SK-N-SH treated with all-trans-retinoic acid at 6 μM for 48 hours (cell line): ENCODE measurements around the gene PDIK1L.

Experiments
- ATAC-seq: fragments of 200-7000 bp; cut with Tn5 transposase; 3 replicates; pipeline ENCODE4 v1.9.1; 2020; ENCODE audit warnings: mild to moderate bottlenecking, moderate library complexity
- ARNTL ChIP-seq: fragments of 450-650 bp; formaldehyde crosslinking; IDR thresholded peaks from 2 replicates; pipeline ENCODE4 v1.5.0; 2020; ENCODE audit warnings: low read depth, mild to moderate bottlenecking, moderate library complexity, borderline replicate concordance
- BACH2 ChIP-seq: fragments of 250-450 bp; sonication (Bioruptor Pico); IDR thresholded peaks from 2 replicates; pipeline ENCODE4 v1.9.0; 2021; ENCODE audit warnings: mild to moderate bottlenecking, borderline replicate concordance
- CREB5 ChIP-seq: fragments of 250-450 bp; sonication (Bioruptor Pico); IDR thresholded peaks from 2 replicates; pipeline ENCODE4 v1.5.1; 2020; ENCODE audit warnings: low read depth, mild to moderate bottlenecking, moderate library complexity
- CSDC2 ChIP-seq: fragments of 250-450 bp; sonication (Bioruptor Pico); IDR thresholded peaks from 2 replicates; pipeline ENCODE4 v1.5.0; 2020; ENCODE audit warnings: mild to moderate bottlenecking, moderate library complexity
- CSRNP3 ChIP-seq: fragments of 250-450 bp; sonication (Bioruptor Pico); IDR thresholded peaks from 2 replicates; pipeline ENCODE4 v1.5.1; 2021; ENCODE audit warnings: mild to moderate bottlenecking, moderate library complexity
- ESRRG ChIP-seq: fragments of 250-450 bp; sonication (Bioruptor Pico); IDR thresholded peaks from 2 replicates; pipeline ENCODE4 v1.6.1; 2021; ENCODE audit warnings: mild to moderate bottlenecking
- ISL1 ChIP-seq: fragments of 250-450 bp; sonication (Bioruptor Pico); IDR thresholded peaks from 2 replicates; pipeline ENCODE4 v2.1.2; 2022; ENCODE audit warnings: mild to moderate bottlenecking, moderate library complexity
- OSR1 ChIP-seq: fragments of 250-450 bp; sonication (Bioruptor Pico); IDR thresholded peaks from 2 replicates; pipeline ENCODE4 v1.8.0; 2022; ENCODE audit warnings: moderate library complexity, mild to moderate bottlenecking, inconsistent platforms
- POU6F1 ChIP-seq: fragments of 250-450 bp; sonication (Bioruptor Pico); IDR thresholded peaks from 2 replicates; pipeline ENCODE4 v1.8.0; 2021; ENCODE audit warnings: low read depth, mild to moderate bottlenecking, moderate library complexity, borderline replicate concordance
- PPARA ChIP-seq: fragments of 250-450 bp; sonication (Bioruptor Pico); IDR thresholded peaks from 2 replicates; pipeline ENCODE4 v1.5.0; 2020; ENCODE audit warnings: mild to moderate bottlenecking, borderline replicate concordance
- SNAI2 ChIP-seq: fragments of 250-450 bp; sonication (Bioruptor Pico); IDR thresholded peaks from 2 replicates; pipeline ENCODE4 v1.5.0; 2020; ENCODE audit warnings: mild to moderate bottlenecking, moderate library complexity
- TCF4 ChIP-seq: fragments of 250-450 bp; sonication (Bioruptor Pico); IDR thresholded peaks from 2 replicates; pipeline ENCODE4 v1.8.0; 2021; ENCODE audit warnings: mild to moderate bottlenecking, moderate library complexity, borderline replicate concordance
- TOX ChIP-seq: fragments of 250-450 bp; sonication (Bioruptor Pico); IDR thresholded peaks from 2 replicates; pipeline ENCODE4 v1.8.0; 2021; ENCODE audit warnings: mild to moderate bottlenecking, moderate library complexity, borderline replicate concordance
- TSHZ2 ChIP-seq: fragments of 250-450 bp; sonication (Bioruptor Pico); IDR thresholded peaks from 2 replicates; pipeline ENCODE4 v1.5.0; 2020; ENCODE audit warnings: mild to moderate bottlenecking, moderate library complexity
- ZC3H10 ChIP-seq: fragments of 250-450 bp; sonication (Bioruptor Pico); IDR thresholded peaks from 2 replicates; pipeline ENCODE4 v1.5.1; 2021; ENCODE audit warnings: mild to moderate bottlenecking, moderate library complexity
- ZFP3 ChIP-seq: fragments of 250-450 bp; sonication (Bioruptor Pico); IDR thresholded peaks from 2 replicates; pipeline ENCODE4 v1.5.0; 2020; ENCODE audit warnings: mild to moderate bottlenecking, moderate library complexity
- ZFP30 ChIP-seq: fragments of 450-650 bp; formaldehyde crosslinking; IDR thresholded peaks from 2 replicates; pipeline ENCODE4 v1.5.0; 2022; ENCODE audit warnings: mild to moderate bottlenecking, moderate library complexity
- ZNF70 ChIP-seq: fragments of 450-650 bp; formaldehyde crosslinking; IDR thresholded peaks from 2 replicates; pipeline ENCODE4 v1.5.0; 2020; ENCODE audit warnings: mild to moderate bottlenecking, moderate library complexity
- ZNF8 ChIP-seq: fragments of 450-650 bp; formaldehyde crosslinking; IDR thresholded peaks from 2 replicates; pipeline ENCODE4 v1.5.0; 2020; ENCODE audit warnings: mild to moderate bottlenecking, moderate library complexity

PDIK1L gene

GRCh38 chr1:26078286-26079177, 33.1 kb upstream of the PDIK1L start (continued):
- TF ChIP-seq POU6F1 (CRISPR knock-in tag) (no peak), ZNF8 (CRISPR knock-in tag) (no peak), ZFP30 (no peak), BACH2 (CRISPR knock-in tag) (no peak), ZC3H10 (CRISPR knock-in tag) (no peak), PPARA (CRISPR knock-in tag) (no peak)

- TF ChIP-seq ZFP30 (no peak), CSRNP3 (CRISPR knock-in tag) (no peak), SNAI2 (CRISPR knock-in tag) (no peak), ZC3H10 (CRISPR knock-in tag) (no peak), TCF4 (no peak)
- ATAC-seq: no peak
These were observed 32.5 kb upstream of the PDIK1L start for GRCh38 chr1:26079178-26079563.

- TF ChIP-seq POU6F1 (CRISPR knock-in tag): no peak
- no peak for ATAC-seq
These were observed 31.4 kb upstream of the PDIK1L start for GRCh38 chr1:26079960-26080814.

- TF ChIP-seq ZFP3 (no peak), TSHZ2 (no peak), ESRRG (CRISPR knock-in tag) (no peak), CSDC2 (CRISPR knock-in tag) (no peak), TCF4 (no peak), ISL1 (CRISPR knock-in tag) (no peak), CREB5 (CRISPR knock-in tag) (no peak), CSRNP3 (CRISPR knock-in tag) (no peak), OSR1 (CRISPR knock-in tag) (no peak), ZFP30 (no peak), ZNF70 (CRISPR knock-in tag) (no peak), TOX (no peak), ARNTL (CRISPR knock-in tag) (no peak)
- ATAC-seq: no peak
These were observed 30.2 kb upstream of the PDIK1L start for GRCh38 chr1:26081267-26082019.
